Fibroblast of skin of abdomen (primary cell): ENCODE results near the gene GSTCD.
"Not testable (repeated sequence)": the region's sequence is repeated elsewhere in the genome, so short reads cannot be mapped to it uniquely, and the experiment has no call there.

ENCODE experiments used
- DNase-seq: peaks from one replicate; pipeline ENCODE4 v3.0.0-alpha.2; 2013

The GSTCD gene

GRCh38 chr4:105808750-105809041 lies 100.1 kb downstream of the GSTCD start:
- peak; percentile 76 for DNase-seq

- no peak for DNase-seq
Observed at GRCh38 chr4:105815701-105816100, 107.1 kb downstream of the GSTCD start.

- DNase-seq = no peak
Observed at GRCh38 chr4:105822061-105822460, 113.5 kb downstream of the GSTCD start.

- no peak for DNase-seq
Observed at GRCh38 chr4:105828074-105828473, 119.5 kb downstream of the GSTCD start.

GRCh38 chr4:105831189-105831588 lies 122.6 kb downstream of the GSTCD start:
- DNase-seq = no peak

GRCh38 chr4:105835177-105835576 lies 126.6 kb downstream of the GSTCD start:
- no peak for DNase-seq

- DNase-seq = no peak
Observed at GRCh38 chr4:105836537-105836936, 128.0 kb downstream of the GSTCD start.

- DNase-seq = no peak
Observed at GRCh38 chr4:105837037-105837436, 128.5 kb downstream of the GSTCD start.

GRCh38 chr4:105838082-105838481 lies 129.5 kb downstream of the GSTCD start:
- no peak for DNase-seq

- no peak for DNase-seq
Observed at GRCh38 chr4:105840426-105841174, 132.0 kb downstream of the GSTCD start.

- peak; percentile 32 for DNase-seq
Observed at GRCh38 chr4:105843941-105844340, 135.4 kb downstream of the GSTCD start.

GRCh38 chr4:105845559-105845958 lies 137.0 kb downstream of the GSTCD start:
- DNase-seq = no peak

GRCh38 chr4:105848359-105848758 lies 139.8 kb downstream of the GSTCD start:
- not testable (repeated sequence) for DNase-seq

GRCh38 chr4:105851196-105851595 lies 142.6 kb downstream of the GSTCD start:
- DNase-seq = no peak

- DNase-seq = not testable (repeated sequence)
Observed at GRCh38 chr4:105852230-105852629, 143.6 kb downstream of the GSTCD start.

GRCh38 chr4:105858466-105859040 lies 150.0 kb downstream of the GSTCD start:
- DNase-seq = no peak

- peak; percentile 55 for DNase-seq
Observed at GRCh38 chr4:105859233-105859632, 150.6 kb downstream of the GSTCD start.

- DNase-seq = no peak
Observed at GRCh38 chr4:105870963-105871362, 162.4 kb downstream of the GSTCD start.

- no peak for DNase-seq
Observed at GRCh38 chr4:105871997-105872396, 163.4 kb downstream of the GSTCD start.

GRCh38 chr4:105875233-105875632 lies 166.6 kb downstream of the GSTCD start:
- DNase-seq = no peak

- no peak for DNase-seq
Observed at GRCh38 chr4:105878668-105879067, 170.1 kb downstream of the GSTCD start.

GRCh38 chr4:105887508-105887907 lies 178.9 kb downstream of the GSTCD start:
- no peak for DNase-seq

GRCh38 chr4:105894660-105895582 lies 186.3 kb downstream of the GSTCD start, which contains the start of gene NPNT:
TSS of gene NPNT (plus strand) at chr4:105895471. CDS start at chr4:105895653, 182 bp downstream.
- DNase-seq = peak; percentile 5
